NCI-H510A (cell line): Measurements from ENCODE around the gene CATSPERB.
"Not testable (repeated sequence)": the region's sequence is repeated elsewhere in the genome, so short reads cannot be mapped to it uniquely, and the experiment has no call there.

Experiments used
- DNase-seq: peaks from one replicate; lab custom pipeline; 2025; lab: John Stamatoyannopoulos, UW

CATSPERB gene, protein sequence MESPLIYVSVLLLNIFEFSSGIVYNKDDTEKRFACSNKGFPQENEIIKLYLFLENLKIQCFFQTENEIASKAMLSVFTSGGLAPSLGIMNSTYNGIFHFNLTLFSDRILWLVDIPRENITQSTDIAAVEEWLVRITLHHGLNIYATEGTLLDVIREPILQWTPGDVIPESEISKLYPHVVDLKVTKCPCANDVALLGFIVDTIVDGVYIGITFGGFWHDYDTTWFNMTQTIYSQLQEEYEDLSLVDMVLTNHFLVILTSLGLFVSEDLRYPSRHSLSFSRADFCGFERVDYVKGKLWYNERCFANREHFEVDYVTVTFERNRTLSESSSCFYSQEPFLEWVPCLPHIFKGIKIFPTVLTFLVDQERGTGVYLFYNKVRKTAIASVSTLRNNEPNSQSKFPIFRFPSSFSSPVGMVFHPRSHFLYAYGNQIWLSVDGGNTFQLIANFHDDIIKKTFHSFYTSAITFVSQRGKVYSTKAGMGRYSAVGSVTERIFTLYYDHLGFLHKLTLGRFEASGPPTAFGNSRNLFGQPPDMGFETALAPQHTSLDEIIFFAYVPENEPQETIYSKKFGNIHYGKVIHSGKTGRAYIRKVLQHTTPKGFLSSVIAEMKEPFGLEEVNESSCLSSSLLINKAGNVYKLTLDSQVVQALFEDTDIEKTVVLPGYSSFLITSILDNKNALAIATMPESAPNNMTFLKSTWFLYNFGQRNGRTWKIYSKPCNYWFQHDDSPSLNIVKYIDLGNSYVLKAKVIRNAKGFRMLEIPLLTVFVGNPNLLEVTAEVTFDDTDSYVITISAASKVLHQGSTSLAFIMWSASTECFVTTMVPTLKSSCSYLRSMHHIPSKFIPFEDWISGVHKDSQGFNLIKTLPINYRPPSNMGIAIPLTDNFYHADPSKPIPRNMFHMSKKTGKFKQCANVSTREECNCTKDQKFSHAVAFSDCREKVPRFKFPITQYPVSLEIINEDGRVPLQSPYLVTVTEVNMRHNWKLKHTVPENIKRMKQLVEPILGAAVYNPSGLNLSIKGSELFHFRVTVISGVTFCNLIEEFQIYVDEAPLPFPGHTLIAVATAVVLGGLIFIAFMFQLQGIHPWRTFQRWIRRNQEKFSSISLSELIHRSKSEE

DNA sequence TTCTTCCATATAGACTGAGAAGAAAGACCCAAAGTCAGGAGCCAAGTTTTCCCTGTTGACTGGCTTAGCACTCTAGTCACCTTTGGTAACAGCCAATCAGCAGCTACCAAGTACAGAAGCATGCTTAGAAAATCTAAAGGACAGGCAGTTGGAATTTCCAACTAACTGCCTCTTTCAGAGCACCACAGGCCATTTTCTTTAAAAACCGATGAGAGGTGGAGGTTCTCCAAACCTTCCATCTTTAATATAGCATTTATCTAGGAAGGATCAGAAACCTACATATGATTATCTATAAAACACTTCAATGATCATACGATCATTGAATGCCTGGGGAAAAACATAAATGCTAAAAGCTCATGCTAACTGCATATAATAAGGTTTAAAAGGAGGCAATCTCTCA is at the start of gene CATSPERB:
Gene CATSPERB, minus strand, starts transcription at position 101 of the 400 bp plus-strand sequence. CDS start 2,607 bp downstream, outside the sequence.
- DNase-seq: no peak

DNA sequence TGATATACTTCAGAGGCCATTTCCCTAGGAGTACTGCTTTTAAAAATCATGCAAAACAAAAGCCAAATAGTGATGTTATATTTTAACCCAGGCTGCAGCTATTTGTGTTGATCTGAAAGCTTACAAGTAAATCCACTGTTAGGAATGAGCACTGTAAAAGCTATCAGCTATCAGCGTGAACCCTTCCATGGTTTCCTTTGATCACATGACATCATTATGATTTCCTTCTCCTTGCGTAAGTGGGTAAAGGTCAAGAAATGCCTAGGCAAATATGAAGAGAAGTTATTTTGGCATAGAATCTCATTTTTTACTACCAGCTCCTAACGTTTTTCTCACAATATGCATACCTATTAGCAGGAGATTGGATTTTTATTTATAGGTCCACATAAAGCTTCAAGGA is 48.6 kb upstream of the CATSPERB start:
- no peak for DNase-seq

DNA sequence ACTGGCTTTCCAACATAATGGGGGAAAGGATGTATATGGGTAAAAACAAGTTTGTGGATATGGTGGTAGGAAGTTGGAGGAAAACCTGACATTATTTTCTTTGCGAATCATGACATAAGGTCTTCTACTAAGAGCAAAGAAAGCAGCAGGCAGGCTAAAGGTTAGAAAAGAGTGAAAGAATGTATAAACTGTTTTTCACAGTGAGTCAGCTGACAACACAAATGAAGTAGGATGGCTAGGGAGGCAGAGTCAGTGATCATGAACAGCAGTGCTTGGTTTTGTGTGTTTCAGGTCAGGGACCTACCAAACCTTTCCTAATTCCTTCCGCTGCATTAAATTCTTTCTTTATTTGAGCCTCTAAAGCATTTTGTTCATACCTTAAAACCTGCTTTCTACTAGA is 46.3 kb upstream of the CATSPERB start:
- no peak for DNase-seq

DNA sequence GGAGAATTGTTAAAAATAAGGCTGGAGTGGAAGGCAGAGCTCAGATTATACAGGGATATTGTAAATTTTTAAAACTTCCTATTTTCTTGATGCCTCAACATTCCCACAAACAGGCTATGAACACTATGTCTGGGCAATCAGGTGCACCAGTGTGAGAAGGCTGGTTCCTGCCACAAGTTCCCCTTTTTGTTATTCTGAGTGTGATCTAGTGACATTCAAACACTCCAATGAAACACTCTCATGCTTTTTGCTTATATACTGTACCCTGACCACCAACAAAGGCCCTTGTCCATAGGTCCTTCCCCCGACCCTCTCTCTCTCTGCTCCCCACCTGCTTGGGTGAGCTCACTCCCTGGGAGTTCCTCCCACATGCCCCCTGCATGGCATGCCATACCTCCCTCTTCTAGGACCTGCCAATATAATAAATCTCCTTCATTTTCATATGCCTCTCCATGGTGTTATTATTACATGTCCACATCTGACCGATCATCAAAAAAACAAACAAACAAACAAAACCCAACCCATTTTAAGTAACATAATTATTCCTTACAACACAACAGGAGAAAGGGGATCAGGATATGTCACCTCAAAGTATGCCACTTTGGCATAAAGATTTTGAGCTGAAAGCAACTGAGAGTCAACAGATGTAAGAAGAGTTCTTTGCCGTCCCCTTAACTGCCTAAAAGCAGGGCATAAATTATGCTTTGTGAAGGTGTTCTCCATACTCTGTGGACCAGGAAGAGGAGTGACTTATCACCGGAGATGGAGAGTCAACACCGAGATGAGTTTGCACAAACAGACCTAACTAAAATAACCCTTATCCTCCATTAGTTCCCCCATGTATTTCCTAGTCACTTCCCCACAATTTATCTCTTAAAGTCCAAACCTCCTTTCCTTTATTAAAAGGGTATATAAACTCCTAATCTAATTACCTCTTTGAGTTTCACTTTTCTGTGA is 42.5 kb upstream of the CATSPERB start:
- no peak for DNase-seq

DNA sequence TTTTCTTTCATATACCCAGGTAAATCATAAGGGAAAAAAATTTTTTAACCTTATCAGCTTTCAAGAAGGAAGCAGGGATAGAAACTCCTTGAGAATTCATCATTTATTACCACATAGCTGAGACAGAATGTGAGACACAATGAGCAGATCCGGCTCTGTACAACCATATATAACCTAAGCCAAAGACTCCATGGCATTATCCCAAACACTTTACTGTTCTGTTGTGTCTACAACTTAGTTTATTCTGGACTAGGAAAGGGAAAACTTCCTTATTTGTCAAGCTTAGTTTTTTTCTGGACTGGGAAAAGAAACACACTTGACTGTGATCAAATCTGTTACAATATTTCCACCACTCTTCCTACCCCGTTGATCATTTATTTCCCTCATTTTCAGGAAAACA is 38.3 kb upstream of the CATSPERB start:
- DNase-seq: no peak

DNA sequence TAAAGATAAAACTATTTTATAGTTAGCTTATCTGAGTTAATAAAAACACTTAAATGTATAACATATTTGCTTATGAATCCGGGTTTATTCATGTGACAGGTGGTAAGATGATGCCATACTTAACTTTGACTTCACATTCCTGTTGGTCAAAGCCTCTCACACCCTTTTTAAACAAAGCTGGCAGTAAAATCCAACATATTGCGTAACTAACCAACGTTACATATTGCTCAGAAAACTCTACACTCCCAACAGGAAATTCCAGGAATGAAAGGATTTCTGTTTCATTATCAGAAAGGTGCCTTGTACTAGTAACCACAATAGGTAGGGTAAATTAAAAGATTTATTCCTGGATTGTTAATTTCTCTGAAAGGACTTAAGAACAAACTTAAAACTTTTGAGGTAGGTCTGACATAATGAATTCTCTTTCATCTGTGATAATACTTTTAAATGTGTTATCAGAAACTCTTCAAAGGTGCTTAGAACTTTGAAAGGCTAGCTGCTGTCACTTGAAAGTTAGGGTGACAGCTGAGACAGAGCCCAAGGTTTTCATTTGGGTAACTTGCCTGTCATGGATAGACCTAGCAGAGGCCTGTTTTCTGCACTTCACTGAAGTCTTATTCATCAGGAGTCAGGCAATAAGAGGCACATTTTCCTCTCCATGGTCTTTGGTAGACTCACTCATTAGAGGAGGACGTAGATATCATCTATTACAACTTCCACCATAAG is 23.8 kb upstream of the CATSPERB start:
- DNase-seq: no peak

DNA sequence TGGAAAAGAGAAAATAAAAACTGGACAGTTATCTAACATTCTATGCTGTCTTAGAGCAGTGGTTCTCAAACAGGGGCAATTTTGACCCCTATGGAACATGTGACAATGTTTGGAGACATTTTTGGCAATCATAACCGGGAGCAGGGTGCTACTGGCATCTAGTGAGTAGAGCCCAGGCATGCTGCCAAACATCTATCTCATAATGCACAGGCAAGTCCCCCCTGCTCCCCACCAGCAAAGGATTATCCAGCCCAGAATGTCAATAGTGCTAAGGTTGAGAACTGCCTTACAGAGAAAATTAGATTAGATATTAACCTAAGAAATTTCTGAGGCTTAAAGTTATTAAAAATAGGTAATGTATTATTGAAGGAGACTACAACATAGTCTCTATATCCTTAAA is 22.9 kb upstream of the CATSPERB start:
- no peak for DNase-seq

DNA sequence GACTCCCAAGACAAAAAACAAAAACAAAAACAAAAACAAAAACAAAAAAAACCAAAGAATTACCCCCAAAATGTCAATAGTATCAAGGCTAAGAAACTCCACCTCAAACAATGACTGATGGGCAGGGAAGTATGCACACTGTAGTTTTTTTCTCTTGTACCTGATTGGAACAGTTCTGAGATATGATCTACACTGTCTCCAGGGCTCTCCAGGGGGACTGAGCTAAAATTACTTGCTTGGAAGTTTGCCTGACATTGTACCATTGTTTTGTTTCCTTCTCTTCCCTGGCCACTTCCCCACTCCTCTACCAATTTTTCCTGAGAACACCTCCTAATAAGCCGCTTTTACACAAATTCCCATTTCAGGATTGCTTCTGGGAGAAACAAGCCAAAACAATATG is 22.3 kb upstream of the CATSPERB start:
- DNase-seq: no peak

DNA sequence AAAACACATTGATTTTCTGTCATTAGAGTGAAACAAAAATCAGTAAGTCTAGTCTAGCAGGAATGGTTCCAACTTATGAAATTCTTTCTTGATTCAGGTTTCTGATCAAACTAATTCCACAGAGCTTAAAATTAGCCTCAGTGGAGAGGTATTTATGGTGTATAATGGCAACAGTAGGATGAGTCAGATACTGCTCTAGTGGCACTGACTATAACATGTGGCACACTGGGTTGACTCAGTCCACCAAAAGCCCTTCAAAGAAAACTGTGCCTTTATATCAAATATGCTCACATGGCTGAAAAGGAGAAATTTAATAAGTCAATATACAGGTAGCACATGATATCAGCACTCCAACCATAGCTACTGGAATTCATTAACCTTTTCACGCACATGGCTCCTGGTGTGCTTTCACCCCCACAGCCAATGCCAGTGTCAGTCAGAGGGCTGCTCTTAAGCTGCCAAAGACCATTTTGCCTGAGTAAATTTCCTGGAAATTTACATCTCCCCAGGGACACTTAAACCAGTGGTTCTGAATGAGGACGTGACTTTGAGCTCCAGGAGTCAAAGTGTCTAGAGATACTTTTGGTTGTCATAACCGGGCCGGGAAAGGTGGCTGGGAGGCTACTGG is 21.7 kb upstream of the CATSPERB start:
- DNase-seq: no peak

DNA sequence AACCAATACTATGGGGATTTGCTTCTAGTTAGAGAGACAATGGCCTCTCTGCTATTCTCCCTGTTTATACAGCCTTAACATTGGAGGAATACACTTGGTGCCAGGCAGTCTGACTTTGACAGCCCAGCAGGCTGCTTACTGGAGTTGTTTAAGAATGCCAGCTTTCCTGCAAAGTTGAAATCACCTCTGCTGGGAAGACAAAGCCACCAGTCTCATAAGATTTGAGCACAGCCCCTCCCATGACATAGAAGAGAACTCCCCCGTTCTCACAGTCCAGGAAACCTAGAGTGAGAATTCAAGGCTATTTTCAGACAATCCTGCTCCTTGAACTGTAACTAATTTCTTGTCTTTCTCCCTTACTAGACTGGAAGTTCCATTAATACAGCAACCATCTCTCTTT is 21.1 kb upstream of the CATSPERB start:
- no peak for DNase-seq

DNA sequence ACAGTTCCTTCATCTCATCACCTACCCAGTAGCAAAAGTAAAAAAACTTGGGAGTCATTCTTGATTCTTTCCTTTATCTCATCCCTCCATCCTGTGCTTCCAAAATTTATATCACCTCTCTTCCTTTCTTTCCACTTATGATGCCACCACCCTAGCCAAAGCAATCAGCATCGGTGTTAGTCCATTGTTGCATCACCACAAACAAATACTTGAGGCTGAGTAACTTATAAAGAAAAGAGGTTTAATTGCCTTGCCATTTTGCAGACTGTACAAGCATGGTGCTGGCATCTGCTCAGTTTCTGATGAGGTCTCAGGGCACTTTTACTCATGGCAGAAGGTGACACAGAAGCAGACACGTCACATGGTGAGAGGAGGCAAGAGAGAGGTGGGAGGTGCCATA is 19.8 kb upstream of the CATSPERB start:
- DNase-seq: no peak

DNA sequence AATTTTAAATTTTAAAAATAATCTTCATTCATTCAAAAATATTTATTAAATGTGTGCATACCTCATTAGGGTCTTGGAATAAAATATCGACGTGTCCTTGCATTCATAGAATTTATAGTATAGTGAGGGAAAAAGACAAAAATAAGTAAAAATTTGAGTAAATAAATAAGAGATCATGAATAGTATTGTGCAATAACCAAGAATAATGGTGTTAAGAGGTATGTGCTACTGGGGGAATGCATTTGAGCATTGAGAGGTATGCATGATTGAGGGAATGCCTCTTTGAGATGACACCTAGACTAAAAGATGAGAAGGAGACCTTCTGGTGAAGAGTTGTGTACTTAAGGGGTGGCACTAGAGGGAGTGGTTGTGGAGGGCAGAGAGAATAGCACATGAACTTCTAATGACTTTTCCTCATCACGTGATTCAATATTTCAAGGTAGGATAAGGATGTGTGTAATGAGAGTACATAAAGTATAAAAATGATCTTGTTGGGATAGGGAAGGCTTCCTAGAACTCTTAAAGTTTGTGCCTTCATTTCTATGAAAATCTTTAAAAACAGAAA is 18.8 kb upstream of the CATSPERB start:
- no peak for DNase-seq

DNA sequence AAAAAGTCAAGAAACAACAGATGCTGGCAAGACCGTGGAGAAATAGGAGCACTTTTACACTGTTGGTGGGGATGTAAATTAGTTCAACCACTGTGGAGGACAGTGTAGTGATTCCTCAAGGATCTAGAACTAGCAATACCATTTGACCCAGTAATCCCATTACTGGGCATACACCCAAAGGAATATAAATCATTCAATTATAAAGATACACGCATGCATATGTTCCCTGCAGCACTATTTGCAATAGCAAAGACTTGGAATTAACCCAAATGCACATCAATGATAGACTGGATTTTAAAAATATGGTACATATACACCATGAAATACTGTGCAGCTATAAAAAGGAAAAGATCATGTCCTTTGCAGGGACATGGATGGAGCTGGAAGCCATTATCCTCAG is 18.0 kb upstream of the CATSPERB start:
- DNase-seq: no peak

DNA sequence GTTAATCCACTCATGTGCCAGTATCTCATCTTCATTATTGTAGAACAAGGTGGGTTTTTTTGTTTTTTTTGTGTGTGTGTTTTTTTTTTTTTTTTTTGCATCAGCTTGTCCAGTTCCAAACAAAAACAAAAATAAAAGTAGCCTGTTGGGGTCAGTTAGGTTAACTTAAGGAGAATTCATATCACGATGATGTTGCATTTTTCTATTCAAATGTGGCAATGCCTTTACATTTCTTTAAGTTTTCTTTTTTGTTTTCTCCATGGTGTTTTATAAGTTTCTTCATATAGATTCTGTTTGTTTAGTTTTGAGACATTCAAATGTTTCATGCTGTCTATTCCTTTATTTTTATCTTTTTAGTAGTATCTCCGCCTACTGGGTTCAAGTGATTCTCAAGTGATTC is 16.2 kb upstream of the CATSPERB start:
- no peak for DNase-seq

DNA sequence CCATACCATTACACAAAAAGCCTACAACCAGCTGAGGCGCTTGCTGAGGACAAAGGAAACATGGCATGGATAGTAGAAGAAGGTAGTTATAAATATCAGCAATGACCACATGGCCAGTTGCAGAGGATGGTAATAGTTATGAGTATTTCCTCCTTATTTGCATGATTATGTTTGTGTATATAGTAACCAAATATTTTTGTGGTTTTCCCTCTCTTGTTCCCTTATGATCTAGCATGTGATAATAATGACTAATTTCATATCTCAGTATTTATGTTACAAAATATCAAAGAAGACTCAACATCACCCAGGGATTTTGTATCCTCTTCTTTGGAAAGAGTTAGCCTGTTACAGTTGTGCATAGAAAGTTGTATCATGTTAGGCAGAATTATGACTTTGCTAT is 13.5 kb upstream of the CATSPERB start:
- DNase-seq: no peak

DNA sequence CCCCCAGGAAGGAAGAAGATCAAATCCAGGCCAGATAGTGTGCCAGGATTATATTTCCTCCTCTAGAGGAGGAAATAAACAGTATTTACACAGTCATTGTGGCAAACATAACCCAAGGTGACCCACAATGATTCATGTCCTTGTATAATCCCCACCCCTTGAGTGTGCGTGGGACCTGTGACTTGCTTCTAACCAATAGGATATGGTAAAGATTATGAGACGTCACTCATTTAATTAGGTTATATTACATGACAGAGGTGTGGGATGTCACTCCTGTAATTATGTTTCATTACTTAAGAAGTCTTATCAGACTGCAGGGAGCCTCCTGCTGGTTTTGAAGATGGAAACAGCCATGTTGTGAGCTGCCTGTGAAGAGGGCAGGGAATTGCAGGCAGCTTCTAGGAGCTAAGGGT is 12.2 kb upstream of the CATSPERB start:
- DNase-seq: no peak

DNA sequence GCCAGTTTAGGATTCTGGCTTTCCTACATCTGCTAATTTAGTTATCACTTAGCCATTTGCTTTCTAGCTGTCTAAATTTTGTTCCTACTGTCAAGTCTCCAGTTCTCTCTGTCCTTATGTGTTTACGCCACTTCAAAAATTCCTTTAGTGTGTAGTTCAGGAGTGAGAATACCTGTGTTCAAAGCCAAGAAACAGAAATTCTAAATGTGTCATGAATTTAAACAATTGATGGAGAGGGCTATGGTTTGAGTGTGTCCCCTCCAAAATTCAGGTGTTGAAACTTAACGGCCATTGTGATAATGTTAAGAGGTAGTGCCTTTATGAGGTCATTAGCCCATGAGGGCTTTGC is 11.4 kb upstream of the CATSPERB start:
- no peak for DNase-seq

DNA sequence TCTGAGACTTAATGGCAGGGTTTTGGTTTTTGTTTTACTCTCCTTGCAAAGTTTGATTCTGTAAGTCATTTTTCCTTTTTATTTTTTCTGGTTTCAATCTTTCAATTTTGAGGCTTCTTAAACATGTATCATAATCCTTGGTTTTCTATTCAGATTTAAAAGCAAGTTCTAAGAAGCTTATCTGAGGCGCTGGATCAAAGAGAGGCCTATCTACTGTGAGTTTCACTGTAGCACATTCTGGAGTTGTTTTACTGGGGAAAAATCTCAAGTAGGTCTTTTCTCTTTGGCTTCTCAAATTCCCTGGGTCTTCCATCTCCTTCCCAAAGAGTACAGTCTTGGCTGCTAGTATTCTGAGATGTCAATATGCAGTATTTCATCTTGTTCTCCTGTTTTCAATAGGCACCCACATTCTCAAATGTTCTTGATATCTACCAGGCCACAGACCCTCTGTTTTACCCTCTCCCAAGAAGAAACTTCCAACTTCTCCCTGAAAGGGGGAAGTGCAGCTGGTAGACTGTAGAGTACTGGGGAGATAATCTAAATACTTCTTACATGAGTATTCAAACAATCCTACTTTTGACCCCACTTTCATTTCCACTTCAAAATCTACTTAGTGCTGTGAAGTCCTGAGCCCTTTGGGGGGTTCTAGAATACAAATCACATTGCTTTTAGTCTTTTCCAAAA is 10.9 kb upstream of the CATSPERB start:
- no peak for DNase-seq

DNA sequence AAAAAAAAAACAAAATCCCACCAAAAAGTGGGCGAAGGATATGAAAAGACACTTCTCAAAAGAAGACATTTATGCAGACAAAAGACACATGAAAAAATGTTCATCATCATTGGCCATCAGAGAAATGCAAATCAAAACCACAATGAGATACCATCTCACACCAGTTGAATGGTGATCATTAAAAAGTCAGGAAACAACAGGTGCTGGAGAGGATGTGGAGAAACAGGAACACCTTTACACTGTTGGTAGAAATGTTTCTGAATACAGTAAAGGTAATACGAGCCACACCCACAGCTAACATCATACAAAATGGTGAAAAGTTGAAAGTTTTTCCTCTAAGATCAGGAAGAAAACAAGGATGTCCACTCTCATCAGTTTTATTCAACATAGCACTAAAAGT is 8.0 kb upstream of the CATSPERB start:
- not testable (repeated sequence) for DNase-seq

DNA sequence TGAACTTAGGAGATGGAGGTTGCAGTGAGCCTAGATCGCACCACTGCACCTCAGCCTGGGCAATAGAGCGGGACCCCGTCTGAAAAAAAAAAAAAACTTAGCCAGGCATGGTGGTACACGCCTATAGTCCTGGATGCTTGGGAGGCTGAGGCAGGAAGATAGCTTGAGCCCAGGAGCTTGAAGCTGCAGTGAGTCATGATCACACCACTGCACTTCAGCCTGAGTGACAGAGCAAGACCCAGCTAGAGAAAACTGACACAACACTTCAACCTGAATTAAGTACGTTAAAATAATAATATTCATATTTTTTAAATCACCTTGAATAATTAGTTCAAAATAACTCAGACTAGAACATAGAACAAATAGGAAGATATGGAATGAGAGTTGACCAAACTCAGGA is 5.7 kb upstream of the CATSPERB start:
- DNase-seq: no peak
